ENCODE results near the gene NIPBL. TPM values are rescaled to one million over a fixed set of nuclear protein-coding genes. Genes with fewer than 3 reads are reported as not detected.
"Not testable (repeated sequence)": the region's sequence is repeated elsewhere in the genome, so short reads cannot be mapped to it uniquely, and the experiment has no call there.

The NIPBL gene
- total RNA-seq, 1 donor from 2014 or later: 29.6 TPM

DNA sequence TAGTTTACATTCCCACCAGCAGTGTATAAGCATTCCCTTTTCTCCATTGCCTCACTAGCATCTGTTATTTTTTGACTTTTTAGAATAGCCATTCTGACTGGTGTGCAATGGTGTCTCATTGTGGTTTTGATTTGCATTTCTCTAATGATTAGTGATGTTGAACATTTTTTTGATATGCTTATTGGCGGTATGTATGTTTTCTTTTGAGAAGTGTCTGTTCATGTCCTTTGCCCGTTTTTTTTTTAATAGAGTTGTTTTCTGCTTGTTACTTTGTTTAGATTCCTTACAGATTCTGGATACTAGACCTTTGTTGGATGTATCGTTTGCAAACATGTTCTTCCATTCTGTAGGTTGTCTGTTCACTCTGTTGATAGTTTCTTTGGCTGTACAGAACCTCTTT lies 25.3 kb downstream of the NIPBL start:
- Histone ChIP-seq H3K4me1 (no peaks in the 10 kb centered on the region), H3K4me3 (no peak overlapping the region), H3K27ac (no peak overlapping the region), H3K9me3 (no peaks in the 10 kb centered on the region), H3K36me3 (no peaks in the 10 kb centered on the region), H3K27me3 (no peaks in the 10 kb centered on the region)
- intact Hi-C loops (cut with DNase I): no loop called here
- no peak for TF ChIP-seq CTCF (IDR thresholded peaks at IDR 0.05)
- DNase-seq (ENCODE audit: low spot score in 2 of 2): no peak

DNA sequence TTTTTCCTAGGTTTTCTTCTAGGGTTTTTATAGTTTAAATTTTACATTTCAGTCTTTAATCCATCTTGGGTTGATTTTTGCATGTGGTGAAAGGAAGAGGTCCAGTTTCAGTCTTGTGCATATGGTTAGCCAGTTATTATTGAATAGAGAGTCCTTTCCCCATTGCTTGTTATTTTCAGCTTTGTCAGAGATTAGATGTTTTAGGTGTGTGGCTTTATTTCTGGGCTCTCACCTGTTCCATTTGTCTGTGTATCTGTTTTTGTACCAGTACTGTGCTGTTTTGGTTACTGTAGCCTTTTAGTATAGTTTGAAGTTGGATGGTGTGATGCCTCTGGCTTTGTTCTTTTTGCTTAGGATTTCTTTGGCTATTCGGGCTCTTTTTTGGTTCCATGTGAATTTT lies 25.8 kb downstream of the NIPBL start:
- intact Hi-C loops (cut with DNase I): no loop called here
- Histone ChIP-seq H3K4me1 (no peaks in the 10 kb centered on the region), H3K36me3 (no peaks in the 10 kb centered on the region), H3K4me3 (no peak overlapping the region), H3K27me3 (no peaks in the 10 kb centered on the region), H3K9me3 (no peaks in the 10 kb centered on the region), H3K27ac (no peak overlapping the region)
- no peak for TF ChIP-seq CTCF (IDR thresholded peaks at IDR 0.05)
- DNase-seq (ENCODE audit: low spot score in 2 of 2): no peak

GRCh38 chr5:36904677-36905076 lies 28.1 kb downstream of the NIPBL start:
- no peak for DNase-seq (ENCODE audit: low spot score in 2 of 2)
- Histone ChIP-seq H3K27me3 (no peaks in the 10 kb centered on the region), H3K4me3 (no peak overlapping the region), H3K9me3 (no peaks in the 10 kb centered on the region), H3K36me3 (no peaks in the 10 kb centered on the region), H3K4me1 (no peaks in the 10 kb centered on the region), H3K27ac (no peak overlapping the region)
- TF ChIP-seq CTCF (IDR thresholded peaks at IDR 0.05): no peak
- intact Hi-C loops (cut with DNase I): no loop called here

DNA sequence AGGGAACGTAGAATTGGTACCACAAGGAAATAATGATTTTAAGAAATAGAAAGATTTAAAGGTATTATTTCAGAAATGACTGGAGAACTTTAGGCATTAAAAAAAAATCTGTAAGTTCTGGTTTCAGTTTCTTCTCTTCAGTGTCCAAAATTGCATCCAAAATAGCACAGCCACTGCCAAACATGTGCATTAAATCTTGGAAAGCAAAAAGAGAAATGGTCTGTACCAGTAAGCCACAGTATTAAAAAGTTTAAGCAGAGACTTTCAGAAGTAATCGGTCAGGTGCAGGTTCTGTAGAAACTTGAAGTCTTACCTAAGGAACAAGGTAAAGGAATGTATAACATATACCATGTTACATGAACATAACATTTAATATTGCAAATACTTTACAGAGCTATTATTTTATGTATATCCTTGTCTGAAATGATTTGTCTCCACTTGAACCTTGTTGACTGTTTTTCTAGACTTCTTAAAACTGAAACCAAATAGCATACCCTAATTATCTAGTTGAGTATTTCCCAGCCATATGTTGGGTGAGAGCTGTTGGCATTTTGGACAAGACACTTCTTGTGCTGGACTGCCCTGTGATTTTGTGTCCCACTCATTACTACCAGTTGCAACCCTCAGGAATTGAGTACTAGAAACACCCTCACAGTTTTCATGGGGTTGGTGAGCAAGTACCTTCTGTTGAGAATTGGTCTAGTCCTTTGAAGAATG lies 32.1 kb downstream of the NIPBL start:
- Histone ChIP-seq H3K9me3 (no peaks in the 10 kb centered on the region), H3K27ac (no peak overlapping the region), H3K4me3 (no peak overlapping the region), H3K27me3 (no peaks in the 10 kb centered on the region), H3K4me1 (peaks cover 0 to 3% of the 10 kb centered on the region in 2 donors), H3K36me3 (no peaks in the 10 kb centered on the region)
- no peak for DNase-seq (ENCODE audit: low spot score in 2 of 2)
- intact Hi-C loops (cut with DNase I): no loop called here
- no peak for TF ChIP-seq CTCF (IDR thresholded peaks at IDR 0.05)

DNA sequence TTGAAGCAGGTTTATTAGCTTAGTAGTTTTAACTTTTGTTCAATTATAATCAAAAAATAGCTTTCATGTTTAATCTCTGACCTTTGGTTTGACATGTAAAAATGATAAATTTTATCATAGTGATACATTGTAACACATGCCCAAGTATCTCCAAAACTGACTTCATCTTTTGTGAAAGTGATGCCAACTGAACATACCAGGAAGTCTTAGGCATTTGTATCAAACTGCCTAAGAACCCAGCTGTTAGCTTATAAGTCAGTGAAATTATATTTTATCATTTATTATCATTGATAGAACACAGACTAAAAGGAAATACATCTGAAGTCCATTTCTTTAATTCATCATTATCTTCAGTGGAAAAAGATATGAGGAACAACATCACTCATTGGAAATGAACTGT lies 39.1 kb downstream of the NIPBL start:
- no peaks in the 10 kb centered on the region for H3K27me3 ChIP-seq
- no peaks in the 10 kb centered on the region for H3K36me3 ChIP-seq
- peaks cover 0 to under 1% of the 10 kb centered on the region in 2 donors for H3K4me1 ChIP-seq
- intact Hi-C loops (cut with DNase I): no loop called here
- H3K9me3 ChIP-seq: no peaks in the 10 kb centered on the region
- H3K27ac ChIP-seq: no peak overlapping the region
- H3K4me3 ChIP-seq: no peak overlapping the region
- DNase-seq (ENCODE audit: low spot score in 2 of 2): no peak
- TF ChIP-seq CTCF (IDR thresholded peaks at IDR 0.05): no peak

DNA sequence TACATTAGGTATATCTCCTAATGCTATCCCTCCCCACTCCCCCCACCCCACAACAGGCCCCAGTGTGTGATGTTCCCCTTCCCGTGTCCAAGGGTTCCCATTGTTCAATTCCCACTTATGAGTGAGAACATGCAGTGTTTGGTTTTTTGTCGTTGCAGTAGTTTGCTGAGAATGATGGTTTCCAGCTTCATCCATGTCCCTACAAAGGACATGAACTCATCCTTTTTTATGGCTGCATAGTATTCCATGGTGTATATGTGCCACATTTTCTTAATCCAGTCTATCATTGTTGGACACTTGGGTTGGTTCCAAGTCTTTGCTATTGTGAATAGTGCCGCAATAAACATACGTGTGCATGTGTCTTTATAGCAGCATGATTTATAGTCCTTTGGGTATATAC lies 40.0 kb downstream of the NIPBL start:
- H3K27me3 ChIP-seq; intact Hi-C loops (cut with DNase I); H3K4me1 ChIP-seq: not testable (repeated sequence)

DNA sequence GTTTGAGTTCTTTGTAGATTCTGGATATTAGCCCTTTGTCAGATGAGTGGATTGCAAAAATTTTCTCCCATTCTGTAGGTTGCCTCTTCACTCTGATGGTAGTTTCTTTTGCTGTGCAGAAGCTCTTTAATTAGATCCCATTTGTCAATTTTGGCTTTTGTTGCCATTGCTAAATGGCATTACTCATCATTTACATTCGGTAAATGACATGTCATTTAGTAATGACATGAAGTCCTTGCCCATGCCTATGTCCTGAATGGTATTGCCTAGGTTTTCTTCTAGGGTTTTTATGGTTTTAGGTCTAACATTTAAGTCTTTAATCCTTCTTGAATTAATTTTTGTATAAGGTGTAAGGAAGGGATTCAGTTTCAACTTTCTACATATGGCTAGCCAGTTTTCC lies 40.8 kb downstream of the NIPBL start:
- H3K27me3 ChIP-seq; H3K9me3 ChIP-seq; H3K4me1 ChIP-seq; intact Hi-C loops (cut with DNase I); H3K27ac ChIP-seq; H3K36me3 ChIP-seq; H3K4me3 ChIP-seq; DNase-seq (ENCODE audit: low spot score in 2 of 2): not testable (repeated sequence)

More for the DNA sequence above, 40.0 kb downstream of the NIPBL start:
- not testable (repeated sequence) for H3K4me3 ChIP-seq; H3K27ac ChIP-seq; H3K36me3 ChIP-seq; H3K9me3 ChIP-seq; DNase-seq (ENCODE audit: low spot score in 2 of 2)

Data from ascending aorta (tissue), 2 donors.